Liver (tissue), 9 donors: ENCODE measurements around the gene ACSBG1. TPM values are rescaled to one million over a fixed set of nuclear protein-coding genes. Genes with fewer than 3 reads are reported as not detected.
A peak's percentile ranks its signal among the peaks of the same experiment; 100 is the strongest.

Experiments used
- DNase-seq: peaks from one replicate; pipeline ENCODE4 v3.0.0-alpha.2; 2017; ENCODE audit warnings: low spot score
- H3K27ac ChIP-seq, 2 donors: one replicate each; pipeline ENCODE4 v1.7.0; 2013; ENCODE audit warnings: inconsistent platforms in 2 of 2, low read length in 2 of 2, control low read depth in 1 of 2, low read depth in 1 of 2, mild to moderate bottlenecking in 1 of 2
- H3K27me3 ChIP-seq, 4 donors: one replicate each; pipeline versions ENCODE4 v1.6.1 to v1.7.0; 2013; ENCODE audit warnings: low read length in 3 of 4, inconsistent platforms in 1 of 4, mild to moderate bottlenecking in 1 of 4, moderate library complexity in 1 of 4; ENCODE audit not compliant: control insufficient read depth in 4 of 4, insufficient read depth in 4 of 4
- H3K36me3 ChIP-seq, 4 donors: one replicate each; pipeline versions ENCODE4 v1.6.1 to v1.7.0; 2013; ENCODE audit warnings: low read length in 3 of 4, mild to moderate bottlenecking in 3 of 4, low read depth in 1 of 4, moderate library complexity in 1 of 4; ENCODE audit not compliant: control insufficient read depth in 4 of 4, insufficient read depth in 3 of 4
- H3K4me1 ChIP-seq, 4 donors: one replicate each; pipeline versions ENCODE4 v1.6.1 to v1.7.0; 2013; ENCODE audit warnings: low read length in 3 of 4, mild to moderate bottlenecking in 3 of 4, moderate library complexity in 1 of 4; ENCODE audit not compliant: control insufficient read depth in 4 of 4, insufficient read depth in 4 of 4
- H3K4me3 ChIP-seq, 3 donors: one replicate each; pipeline versions ENCODE4 v1.6.1 to v1.7.0; 2013; ENCODE audit warnings: low read length in 3 of 3, control low read depth in 1 of 3, low read depth in 1 of 3, mild to moderate bottlenecking in 1 of 3
- H3K9ac ChIP-seq, 2 donors: one replicate each; pipeline ENCODE4 v1.7.0; 2013; ENCODE audit warnings: low read length in 2 of 2, mild to moderate bottlenecking in 2 of 2, moderate library complexity in 2 of 2, control low read depth in 1 of 2, low read depth in 1 of 2
- H3K9me3 ChIP-seq, 4 donors: one replicate each; pipeline versions ENCODE4 v1.6.1 to v1.7.0; 2013; ENCODE audit warnings: low read length in 3 of 4; ENCODE audit not compliant: control insufficient read depth in 4 of 4
- EGR1 ChIP-seq, 2 donors: IDR thresholded peaks; 2 replicates each; pipeline ENCODE4 v1.6.1; 2016 to 2018; ENCODE audit warnings: antibody characterized with exemption in 2 of 2, low read depth in 2 of 2
- FOXA1 ChIP-seq: IDR thresholded peaks from 2 replicates; pipeline ENCODE4 v1.6.1; 2016; ENCODE audit warnings: antibody characterized with exemption
- FOXA2 ChIP-seq: IDR thresholded peaks from 2 replicates; pipeline ENCODE4 v1.6.1; 2016; ENCODE audit warnings: antibody characterized with exemption
- GABPA ChIP-seq, 2 donors: IDR thresholded peaks in 1 of 2; conservative IDR thresholded peaks in 1 of 2; 2 replicates each; pipeline ENCODE4 v1.6.1; 2016; ENCODE audit warnings: antibody characterized with exemption in 2 of 2, mild to moderate bottlenecking in 1 of 2, moderate library complexity in 1 of 2
- HNF4A ChIP-seq, 2 donors: conservative IDR thresholded peaks; 2 replicates each; pipeline ENCODE4 v1.6.1; 2016; ENCODE audit warnings: antibody characterized with exemption in 2 of 2, mild to moderate bottlenecking in 2 of 2
- HNF4G ChIP-seq: IDR thresholded peaks from 2 replicates; pipeline ENCODE4 v1.6.1; 2016; ENCODE audit warnings: antibody characterized with exemption
- JUND ChIP-seq, 2 donors: IDR thresholded peaks; 2 replicates each; pipeline ENCODE4 v1.6.1; 2016; ENCODE audit warnings: antibody characterized with exemption in 2 of 2
- NR2F2 ChIP-seq: IDR thresholded peaks from 2 replicates; pipeline ENCODE4 v1.6.1; 2016; ENCODE audit warnings: antibody characterized with exemption
- RAD21 ChIP-seq, 2 donors: IDR thresholded peaks; 2 replicates each; pipeline ENCODE4 v1.6.1; 2016; ENCODE audit warnings: antibody characterized with exemption in 2 of 2, mild to moderate bottlenecking in 2 of 2
- RXRA ChIP-seq, 2 donors: IDR thresholded peaks; 2 replicates each; pipeline ENCODE4 v1.6.1; 2017 to 2018; ENCODE audit warnings: antibody characterized with exemption in 2 of 2, mild to moderate bottlenecking in 1 of 2
- SP1 ChIP-seq: IDR thresholded peaks from 2 replicates; pipeline ENCODE4 v1.6.1; 2018; ENCODE audit warnings: antibody characterized with exemption, mild to moderate bottlenecking
- TAF1 ChIP-seq: conservative IDR thresholded peaks from 2 replicates; pipeline ENCODE4 v1.6.1; 2016; ENCODE audit warnings: antibody characterized with exemption, mild to moderate bottlenecking
- YY1 ChIP-seq: IDR thresholded peaks from 2 replicates; pipeline ENCODE4 v1.6.1; 2016; ENCODE audit warnings: antibody characterized with exemption, mild to moderate bottlenecking
- WGBS: extraction: QIAGEN DNeasy Blood & Tissue Kit; methylation state at CpG from one replicate; pipeline ENCODE4 v1.1.7; 2013; 5-methylcytosine and 5-hydroxymethylcytosine counted together
- polyA plus RNA-seq, 2 donors: library from polyadenylated mRNA; stranded (reverse) in 1 of 2; unstranded in 1 of 2; fragments of 200-250 nt in 1 of 2; fragments of >200 nt in 1 of 2; fragmentation: Nextera tagmentation in 1 of 2; extraction: Ambion mirVana in 1 of 2; gene quantifications; one replicate each; pipeline versions ENCODE4 v1.2.1 to v1.2.3, GENCODE V29; 2013 to 2015
- total RNA-seq, 2 donors: library from RNA; depleted of rRNA; stranded (reverse); fragments of >200 nt; gene quantifications; one replicate each; pipeline ENCODE4 v1.2.3, GENCODE V29; 2014
- TF ChIP-seq, protein P1 (sequence below): fragments of 150-350 bp; IDR thresholded peaks from 2 replicates; pipeline ENCODE4 v1.5.1; 2017; ENCODE audit warnings: improper control_type of control experiment, low read depth, low read length; ENCODE audit not compliant: missing input control
- TF ChIP-seq, protein P2 (sequence below): IDR thresholded peaks from 2 replicates; pipeline ENCODE4 v1.6.1; 2016; ENCODE audit warnings: antibody characterized with exemption
- TF ChIP-seq, protein P3 (sequence below): IDR thresholded peaks from 2 replicates; pipeline ENCODE4 v1.6.1; 2016; ENCODE audit warnings: antibody characterized with exemption
- TF ChIP-seq, protein P4 (sequence below): IDR thresholded peaks from 2 replicates; pipeline ENCODE4 v1.6.1; 2016; ENCODE audit warnings: antibody characterized with exemption
- TF ChIP-seq, protein P5 (sequence below): IDR thresholded peaks from 2 replicates; pipeline ENCODE4 v1.6.1; 2016; ENCODE audit warnings: antibody characterized with exemption, mild to moderate bottlenecking
- donor health status: healthy.
- donor health status: healthy.
- donor health status: healthy.
- donor health status: healthy.
- donor health status: healthy.

Gene ACSBG1
- total and polyA plus RNA-seq, 4 donors: under 0.01 to 3.8 (median 0.15) TPM

DNA sequence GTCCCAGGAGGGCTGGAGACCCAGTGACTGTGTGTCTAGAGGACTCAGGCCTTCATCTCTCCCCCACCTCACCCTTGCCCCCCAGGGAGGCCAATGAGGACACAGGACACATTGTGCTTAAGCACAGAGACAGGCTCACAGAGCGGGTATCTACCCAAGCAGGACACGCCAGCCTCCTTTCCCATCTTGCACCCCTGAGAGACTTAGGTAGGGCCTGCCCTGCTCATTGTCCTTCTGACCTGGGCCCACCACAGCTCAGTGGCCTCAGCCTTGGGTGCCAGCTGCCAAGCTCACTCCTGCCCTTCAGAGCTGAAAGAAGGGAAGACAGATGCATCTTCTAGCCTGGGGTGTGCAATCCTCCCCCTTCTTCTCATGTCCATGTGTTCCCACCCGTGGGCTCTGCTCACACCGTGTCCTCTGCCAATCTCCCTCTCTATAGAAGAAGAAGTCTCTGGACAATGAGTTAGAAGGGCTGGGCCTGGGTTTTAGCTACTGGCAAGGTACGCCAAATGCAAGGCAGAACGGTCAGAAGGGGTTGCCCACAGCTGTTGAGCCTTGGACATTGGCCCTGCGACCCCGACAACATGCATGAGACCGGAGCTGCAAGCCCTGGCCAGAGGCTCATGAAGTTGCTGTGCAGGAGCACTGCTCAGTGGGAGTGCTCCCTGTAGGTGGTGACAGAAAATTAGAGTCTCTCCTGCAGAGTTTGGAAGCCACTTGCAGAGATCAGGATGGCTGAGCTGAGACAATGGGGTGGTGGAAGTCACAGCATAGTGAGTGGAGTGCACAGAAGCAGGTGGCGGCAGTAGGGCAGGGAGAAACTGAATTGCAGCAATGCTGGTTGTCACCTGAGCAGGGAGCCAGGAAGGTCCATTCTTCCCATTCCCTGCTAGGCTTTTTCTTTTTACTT lies 32.8 kb downstream of the ACSBG1 start:
- DNase-seq: no peak
- Histone ChIP-seq H3K4me1 (no peaks in the 10 kb centered on the region), H3K27ac (no peak overlapping the region), H3K36me3 (no peaks in the 10 kb centered on the region), H3K4me3 (no peak overlapping the region), H3K9ac (no peak overlapping the region), H3K9me3 (no peaks in the 10 kb centered on the region), H3K27me3 (no peaks in the 10 kb centered on the region)
- no peak for TF ChIP-seq HNF4A (conservative IDR thresholded peaks at IDR 0.05)
- TF ChIP-seq HNF4G: no peak
- TF ChIP-seq RXRA (IDR thresholded peaks at IDR 0.05): no peak
- no peak for TF ChIP-seq NR2F2
- TF ChIP-seq, protein P1, sequence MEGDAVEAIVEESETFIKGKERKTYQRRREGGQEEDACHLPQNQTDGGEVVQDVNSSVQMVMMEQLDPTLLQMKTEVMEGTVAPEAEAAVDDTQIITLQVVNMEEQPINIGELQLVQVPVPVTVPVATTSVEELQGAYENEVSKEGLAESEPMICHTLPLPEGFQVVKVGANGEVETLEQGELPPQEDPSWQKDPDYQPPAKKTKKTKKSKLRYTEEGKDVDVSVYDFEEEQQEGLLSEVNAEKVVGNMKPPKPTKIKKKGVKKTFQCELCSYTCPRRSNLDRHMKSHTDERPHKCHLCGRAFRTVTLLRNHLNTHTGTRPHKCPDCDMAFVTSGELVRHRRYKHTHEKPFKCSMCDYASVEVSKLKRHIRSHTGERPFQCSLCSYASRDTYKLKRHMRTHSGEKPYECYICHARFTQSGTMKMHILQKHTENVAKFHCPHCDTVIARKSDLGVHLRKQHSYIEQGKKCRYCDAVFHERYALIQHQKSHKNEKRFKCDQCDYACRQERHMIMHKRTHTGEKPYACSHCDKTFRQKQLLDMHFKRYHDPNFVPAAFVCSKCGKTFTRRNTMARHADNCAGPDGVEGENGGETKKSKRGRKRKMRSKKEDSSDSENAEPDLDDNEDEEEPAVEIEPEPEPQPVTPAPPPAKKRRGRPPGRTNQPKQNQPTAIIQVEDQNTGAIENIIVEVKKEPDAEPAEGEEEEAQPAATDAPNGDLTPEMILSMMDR: no peak
- no peak for TF ChIP-seq JUND (IDR thresholded peaks at IDR 0.05)
- TF ChIP-seq, protein P2, sequence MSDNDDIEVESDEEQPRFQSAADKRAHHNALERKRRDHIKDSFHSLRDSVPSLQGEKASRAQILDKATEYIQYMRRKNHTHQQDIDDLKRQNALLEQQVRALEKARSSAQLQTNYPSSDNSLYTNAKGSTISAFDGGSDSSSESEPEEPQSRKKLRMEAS: no peak
- TF ChIP-seq, protein P3, sequence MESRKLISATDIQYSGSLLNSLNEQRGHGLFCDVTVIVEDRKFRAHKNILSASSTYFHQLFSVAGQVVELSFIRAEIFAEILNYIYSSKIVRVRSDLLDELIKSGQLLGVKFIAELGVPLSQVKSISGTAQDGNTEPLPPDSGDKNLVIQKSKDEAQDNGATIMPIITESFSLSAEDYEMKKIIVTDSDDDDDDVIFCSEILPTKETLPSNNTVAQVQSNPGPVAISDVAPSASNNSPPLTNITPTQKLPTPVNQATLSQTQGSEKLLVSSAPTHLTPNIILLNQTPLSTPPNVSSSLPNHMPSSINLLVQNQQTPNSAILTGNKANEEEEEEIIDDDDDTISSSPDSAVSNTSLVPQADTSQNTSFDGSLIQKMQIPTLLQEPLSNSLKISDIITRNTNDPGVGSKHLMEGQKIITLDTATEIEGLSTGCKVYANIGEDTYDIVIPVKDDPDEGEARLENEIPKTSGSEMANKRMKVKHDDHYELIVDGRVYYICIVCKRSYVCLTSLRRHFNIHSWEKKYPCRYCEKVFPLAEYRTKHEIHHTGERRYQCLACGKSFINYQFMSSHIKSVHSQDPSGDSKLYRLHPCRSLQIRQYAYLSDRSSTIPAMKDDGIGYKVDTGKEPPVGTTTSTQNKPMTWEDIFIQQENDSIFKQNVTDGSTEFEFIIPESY: no peak
- TF ChIP-seq SP1: no peak
- no peak for TF ChIP-seq FOXA1
- TF ChIP-seq TAF1: no peak
- TF ChIP-seq, protein P4, sequence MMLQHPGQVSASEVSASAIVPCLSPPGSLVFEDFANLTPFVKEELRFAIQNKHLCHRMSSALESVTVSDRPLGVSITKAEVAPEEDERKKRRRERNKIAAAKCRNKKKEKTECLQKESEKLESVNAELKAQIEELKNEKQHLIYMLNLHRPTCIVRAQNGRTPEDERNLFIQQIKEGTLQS: no peak
- TF ChIP-seq RAD21 (IDR thresholded peaks at IDR 0.05): no peak
- WGBS: 88% methylated on average over 10 of the region's 10 CpGs

DNA sequence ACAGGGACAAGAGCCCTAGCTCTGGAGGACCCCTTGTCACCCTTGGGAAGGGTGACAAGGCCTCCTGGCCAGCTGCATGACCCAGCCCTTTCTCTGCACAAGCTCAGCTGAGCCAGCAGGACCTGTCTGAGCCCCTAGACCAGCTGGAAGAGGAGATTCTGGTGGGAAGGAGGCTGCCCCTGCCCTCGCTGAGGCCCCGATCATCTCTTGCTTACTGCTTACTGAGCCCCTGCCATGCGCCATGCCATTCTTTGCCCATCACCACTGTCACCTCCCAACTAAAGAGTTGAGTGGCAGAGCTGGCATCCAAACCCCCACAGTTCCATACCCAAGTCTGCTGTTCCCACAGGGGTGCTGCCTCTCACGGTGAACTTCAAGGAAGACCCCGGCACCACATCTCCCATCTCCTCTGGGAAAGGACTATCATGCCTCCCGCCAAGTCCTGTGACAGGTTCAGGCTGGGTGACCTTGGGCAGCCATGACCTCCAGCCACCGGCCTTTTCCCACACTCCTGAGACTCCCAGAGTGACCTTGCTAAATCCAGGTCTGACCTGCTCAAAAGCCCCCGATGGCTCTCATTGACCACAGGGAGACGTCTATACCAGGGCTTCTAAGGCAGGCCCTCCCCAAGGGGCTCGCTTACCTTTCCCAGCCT lies 34.0 kb downstream of the ACSBG1 start:
- Histone ChIP-seq H3K4me3 (no peak overlapping the region), H3K4me1 (no peaks in the 10 kb centered on the region), H3K27me3 (no peaks in the 10 kb centered on the region), H3K9ac (no peak overlapping the region), H3K27ac (no peak overlapping the region), H3K36me3 (no peaks in the 10 kb centered on the region), H3K9me3 (no peaks in the 10 kb centered on the region)
- WGBS: 96% methylated on average over 10 of the region's 10 CpGs
- DNase-seq: peak; percentile 28
- TF ChIP-seq SP1: no peak
- TF ChIP-seq FOXA2: no peak
- no peak for TF ChIP-seq EGR1 (IDR thresholded peaks at IDR 0.05; ENCODE audit: low read depth in 2 of 2)
- TF ChIP-seq, protein P2: no peak
- no peak for TF ChIP-seq HNF4A (conservative IDR thresholded peaks at IDR 0.05)
- TF ChIP-seq RXRA (IDR thresholded peaks at IDR 0.05): no peak
- no peak for TF ChIP-seq YY1
- TF ChIP-seq, protein P5, sequence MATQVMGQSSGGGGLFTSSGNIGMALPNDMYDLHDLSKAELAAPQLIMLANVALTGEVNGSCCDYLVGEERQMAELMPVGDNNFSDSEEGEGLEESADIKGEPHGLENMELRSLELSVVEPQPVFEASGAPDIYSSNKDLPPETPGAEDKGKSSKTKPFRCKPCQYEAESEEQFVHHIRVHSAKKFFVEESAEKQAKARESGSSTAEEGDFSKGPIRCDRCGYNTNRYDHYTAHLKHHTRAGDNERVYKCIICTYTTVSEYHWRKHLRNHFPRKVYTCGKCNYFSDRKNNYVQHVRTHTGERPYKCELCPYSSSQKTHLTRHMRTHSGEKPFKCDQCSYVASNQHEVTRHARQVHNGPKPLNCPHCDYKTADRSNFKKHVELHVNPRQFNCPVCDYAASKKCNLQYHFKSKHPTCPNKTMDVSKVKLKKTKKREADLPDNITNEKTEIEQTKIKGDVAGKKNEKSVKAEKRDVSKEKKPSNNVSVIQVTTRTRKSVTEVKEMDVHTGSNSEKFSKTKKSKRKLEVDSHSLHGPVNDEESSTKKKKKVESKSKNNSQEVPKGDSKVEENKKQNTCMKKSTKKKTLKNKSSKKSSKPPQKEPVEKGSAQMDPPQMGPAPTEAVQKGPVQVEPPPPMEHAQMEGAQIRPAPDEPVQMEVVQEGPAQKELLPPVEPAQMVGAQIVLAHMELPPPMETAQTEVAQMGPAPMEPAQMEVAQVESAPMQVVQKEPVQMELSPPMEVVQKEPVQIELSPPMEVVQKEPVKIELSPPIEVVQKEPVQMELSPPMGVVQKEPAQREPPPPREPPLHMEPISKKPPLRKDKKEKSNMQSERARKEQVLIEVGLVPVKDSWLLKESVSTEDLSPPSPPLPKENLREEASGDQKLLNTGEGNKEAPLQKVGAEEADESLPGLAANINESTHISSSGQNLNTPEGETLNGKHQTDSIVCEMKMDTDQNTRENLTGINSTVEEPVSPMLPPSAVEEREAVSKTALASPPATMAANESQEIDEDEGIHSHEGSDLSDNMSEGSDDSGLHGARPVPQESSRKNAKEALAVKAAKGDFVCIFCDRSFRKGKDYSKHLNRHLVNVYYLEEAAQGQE: no peak
- no peak for TF ChIP-seq TAF1
- TF ChIP-seq RAD21 (IDR thresholded peaks at IDR 0.05): no peak
- no peak for TF ChIP-seq GABPA (IDR thresholded peaks at IDR 0.05 in 1 of 2, conservative IDR thresholded peaks at IDR 0.05 in 1 of 2)
- TF ChIP-seq NR2F2: no peak
- TF ChIP-seq HNF4G: no peak
- TF ChIP-seq JUND (IDR thresholded peaks at IDR 0.05): no peak
- TF ChIP-seq, protein P3: no peak
- no peak for TF ChIP-seq FOXA1
